ENCODE data around the gene TKTL1. TPM values are rescaled to one million over a fixed set of nuclear protein-coding genes. Genes with fewer than 3 reads are reported as not detected.
"Not testable (repeated sequence)": the region's sequence is repeated elsewhere in the genome, so short reads cannot be mapped to it uniquely, and the experiment has no call there.

TKTL1 gene
- total RNA-seq, result 1 to 10 TPM in 1 of 9 donors, under 1 TPM in 4, not detected in 4; 0.16 to 1.1 (median 0.56) TPM
- polyA plus RNA-seq, result under 1 TPM in 1 of 3 donors, not detected in 2; 0.31 TPM
- long read RNA-seq, donor 1, result 0 reads
- long read RNA-seq, donor 2, result 0 reads
- long read RNA-seq, donor 3, result 0 reads
- long read RNA-seq, donor 4, result 0 reads
- long read RNA-seq, donor 5, result 0 reads
- long read RNA-seq, donor 6, result 0 reads
- long read RNA-seq, donor 7, result 0 reads
- long read RNA-seq, donor 8, result 0 reads
- long read RNA-seq, donor 9, result 0 reads
- long read RNA-seq, donor 10, result 0 reads

- Histone ChIP-seq H3K36me3 (replicated peaks in 1 of 2) (no peaks in the 10 kb centered on the region), H3K9me3 (replicated peaks in 1 of 3) (no peaks in the 10 kb centered on the region), H3K4me3 (no peak within 1 kb of the TSS), H3K27ac (no peak within 1 kb of the TSS), H3K4me1 (replicated peaks in 1 of 2) (no peaks in the 10 kb centered on the region), H3K27me3 (no peaks in the 10 kb centered on the region)
- TF ChIP-seq CTCF (IDR thresholded peaks at IDR 0.05) (no peak), POLR2A (IDR thresholded peaks at IDR 0.05) (no peak)
- 94 to 95% (median 94%) methylated on average over 18 to 37 of the region's 37 CpGs for WGBS, 4 donors
- no peak for DNase-seq
- intact Hi-C loops (cut with DNase I), result no loop called here
Observed at GRCh38 chrX:154295664-154296310, at the start of gene TKTL1. Gene TKTL1 (plus strand): TSS chrX:154295795. CDS start chrX:154295860, 65 bp downstream.

GRCh38 chrX:154247377-154248045 lies 48.1 kb upstream of the TKTL1 start:
- WGBS, 4 donors, result 40% methylated on average over 2 of the region's 17 CpGs; no CpG with 5 or more reads in 3 of the 4 donors
- H3K9me3 ChIP-seq (replicated peaks in 1 of 3); H3K27ac ChIP-seq; H3K4me1 ChIP-seq (replicated peaks in 1 of 2); intact Hi-C loops (cut with DNase I); H3K36me3 ChIP-seq (replicated peaks in 1 of 2); H3K27me3 ChIP-seq; H3K4me3 ChIP-seq; DNase-seq: not testable (repeated sequence)

- DNase-seq; H3K27ac ChIP-seq; H3K36me3 ChIP-seq (replicated peaks in 1 of 2); intact Hi-C loops (cut with DNase I); H3K4me1 ChIP-seq (replicated peaks in 1 of 2); H3K27me3 ChIP-seq; H3K4me3 ChIP-seq; H3K9me3 ChIP-seq (replicated peaks in 1 of 3): not testable (repeated sequence)
- no CpG with 5 or more reads among the region's 10 CpGs for WGBS, 4 donors
Observed at GRCh38 chrX:154248076-154248475, 47.5 kb upstream of the TKTL1 start.

- not testable (repeated sequence) for H3K9me3 ChIP-seq (replicated peaks in 1 of 3); H3K27ac ChIP-seq
- WGBS, 4 donors, result no CpG with 5 or more reads among the region's 17 CpGs
Observed at GRCh38 chrX:154257282-154257681, 38.3 kb upstream of the TKTL1 start, which contains the start of gene OPN1MW3. Gene OPN1MW3 (plus strand): TSS chrX:154257582. CDS start chrX:154257620, 38 bp downstream.

GRCh38 chrX:154258711-154259110 lies 36.9 kb upstream of the TKTL1 start:
- DNase-seq; H3K4me3 ChIP-seq; H3K4me1 ChIP-seq (replicated peaks in 1 of 2); H3K27me3 ChIP-seq; intact Hi-C loops (cut with DNase I); H3K9me3 ChIP-seq (replicated peaks in 1 of 3); H3K27ac ChIP-seq; H3K36me3 ChIP-seq (replicated peaks in 1 of 2): not testable (repeated sequence)
- no CpG with 5 or more reads among the region's 10 CpGs for WGBS, 4 donors

More at GRCh38 chrX:154257282-154257681, 38.3 kb upstream of the TKTL1 start, which contains the start of gene OPN1MW3:
- H3K27me3 ChIP-seq; H3K4me3 ChIP-seq; H3K4me1 ChIP-seq (replicated peaks in 1 of 2); intact Hi-C loops (cut with DNase I); DNase-seq; H3K36me3 ChIP-seq (replicated peaks in 1 of 2): not testable (repeated sequence)

GRCh38 chrX:154263072-154263471 lies 32.5 kb upstream of the TKTL1 start:
- H3K4me1 ChIP-seq (replicated peaks in 1 of 2); H3K27me3 ChIP-seq; H3K36me3 ChIP-seq (replicated peaks in 1 of 2); intact Hi-C loops (cut with DNase I); H3K27ac ChIP-seq; DNase-seq; H3K9me3 ChIP-seq (replicated peaks in 1 of 3); H3K4me3 ChIP-seq: not testable (repeated sequence)
- WGBS, 4 donors, result no CpG with 5 or more reads among the region's 6 CpGs

GRCh38 chrX:154269245-154269644 lies 26.4 kb upstream of the TKTL1 start:
- H3K4me1 ChIP-seq (replicated peaks in 1 of 2); H3K36me3 ChIP-seq (replicated peaks in 1 of 2); DNase-seq; H3K9me3 ChIP-seq (replicated peaks in 1 of 3); H3K27ac ChIP-seq; H3K27me3 ChIP-seq; intact Hi-C loops (cut with DNase I); H3K4me3 ChIP-seq: not testable (repeated sequence)
- no CpG with 5 or more reads among the region's 3 CpGs for WGBS, 4 donors

- H3K4me3 ChIP-seq; H3K9me3 ChIP-seq (replicated peaks in 1 of 3); H3K36me3 ChIP-seq (replicated peaks in 1 of 2); DNase-seq; intact Hi-C loops (cut with DNase I); H3K27me3 ChIP-seq; H3K4me1 ChIP-seq (replicated peaks in 1 of 2); H3K27ac ChIP-seq: not testable (repeated sequence)
- WGBS, 4 donors, result no CpG with 5 or more reads among the region's 23 CpGs
Observed at GRCh38 chrX:154284489-154285338, 10.9 kb upstream of the TKTL1 start.

GRCh38 chrX:154286406-154286805 lies 9.2 kb upstream of the TKTL1 start:
- H3K4me1 ChIP-seq (replicated peaks in 1 of 2); H3K27ac ChIP-seq; intact Hi-C loops (cut with DNase I); H3K4me3 ChIP-seq; H3K27me3 ChIP-seq; H3K36me3 ChIP-seq (replicated peaks in 1 of 2); DNase-seq; H3K9me3 ChIP-seq (replicated peaks in 1 of 3): not testable (repeated sequence)
- WGBS, 4 donors, result no CpG with 5 or more reads among the region's 10 CpGs
